IMR-90 (cell line): ENCODE measurements around the gene ZCCHC7. TPM values are rescaled to one million over a fixed set of nuclear protein-coding genes. Genes with fewer than 3 reads are reported as not detected.

ENCODE experiments used
- ATAC-seq: fragments of 200-7000 bp; cut with Tn5 transposase; 2 replicates; pipeline ENCODE4 v1.9.1; 2020; ENCODE audit warnings: low read depth, mild to moderate bottlenecking, moderate library complexity
- BruUV-seq: library from RNA; stranded (reverse); fragments of 400-500 nt; replicated peaks from 2 replicates; lab custom pipeline; 2021; lab: Mats Ljungman, UMichigan
- CTCF ChIA-PET: fragments of 300-600 bp; formaldehyde crosslinking; extraction: SDS; loops from one replicate; lab custom pipeline; 2021; ENCODE audit warnings: antibody characterized with exemption; lab: Yijun Ruan, JAX
- POLR2A ChIA-PET: fragments of 300-600 bp; sonication (Branson Sonifier 250); formaldehyde crosslinking; loops from one replicate; lab custom pipeline; 2022; ENCODE audit warnings: antibody characterized with exemption; ENCODE audit not compliant: unreplicated experiment; lab: Charles Lee
- DNase-seq: peaks from one replicate; pipeline ENCODE4 v3.0.0; 2013
- H2AFZ ChIP-seq: replicated peaks from 2 replicates; pipeline ENCODE3; 2013; ENCODE audit warnings: low read length, mild to moderate bottlenecking; ENCODE audit not compliant: poor library complexity
- H2AK5ac ChIP-seq: 2 replicates; pipeline ENCODE4 v1.6.1; 2013; ENCODE audit warnings: low read depth, low read length, inconsistent platforms
- H2AK9ac ChIP-seq: replicated peaks from 2 replicates; pipeline ENCODE3; 2013; ENCODE audit warnings: mild to moderate bottlenecking, low read depth, low read length, moderate library complexity; ENCODE audit not compliant: poor library complexity
- H2BK120ac ChIP-seq: 2 replicates; pipeline ENCODE4 v1.6.1; 2013; ENCODE audit warnings: low read depth, low read length, inconsistent platforms
- H2BK15ac ChIP-seq: 3 replicates; pipeline ENCODE4 v1.6.1; 2013; ENCODE audit warnings: low read depth, low read length, inconsistent platforms
- H2BK20ac ChIP-seq: 2 replicates; pipeline ENCODE4 v1.6.1; 2013; ENCODE audit warnings: low read depth, mild to moderate bottlenecking, inconsistent platforms, low read length, moderate library complexity
- H2BK5ac ChIP-seq: 2 replicates; pipeline ENCODE4 v1.6.1; 2013; ENCODE audit warnings: mild to moderate bottlenecking, low read depth, low read length, inconsistent platforms; ENCODE audit not compliant: poor library complexity, severe bottlenecking
- H3K14ac ChIP-seq: replicated peaks from 2 replicates; pipeline ENCODE4 v1.6.1; 2013; ENCODE audit warnings: low read depth, low read length, inconsistent platforms
- H3K18ac ChIP-seq: 2 replicates; pipeline ENCODE4 v1.6.1; 2013; ENCODE audit warnings: low read depth, low read length, control low read depth
- H3K23ac ChIP-seq: 2 replicates; pipeline ENCODE4 v1.6.1; 2013; ENCODE audit warnings: low read depth, low read length, inconsistent platforms
- H3K27ac ChIP-seq: 2 replicates; pipeline ENCODE4 v1.5.1; 2013; ENCODE audit warnings: mild to moderate bottlenecking, control low read depth, low read length; ENCODE audit not compliant: insufficient read depth
- H3K27me3 ChIP-seq: 2 replicates; pipeline ENCODE4 v1.6.1; 2013; ENCODE audit warnings: low read length; ENCODE audit not compliant: control insufficient read depth, insufficient read depth
- H3K36me3 ChIP-seq: 2 replicates; pipeline ENCODE4 v1.6.1; 2013; ENCODE audit warnings: low read length, mixed read lengths; ENCODE audit not compliant: control insufficient read depth, insufficient read depth
- H3K4ac ChIP-seq: 2 replicates; pipeline ENCODE4 v1.6.1; 2013; ENCODE audit warnings: low read depth, low read length, inconsistent platforms
- H3K4me1 ChIP-seq: 2 replicates; pipeline ENCODE4 v1.6.1; 2013; ENCODE audit warnings: low read length, mixed read lengths; ENCODE audit not compliant: control insufficient read depth, insufficient read depth
- H3K4me2 ChIP-seq: 2 replicates; pipeline ENCODE4 v1.6.1; 2013; ENCODE audit warnings: low read depth, mild to moderate bottlenecking, control low read depth, low read length, moderate library complexity
- H3K4me3 ChIP-seq: 2 replicates; pipeline ENCODE4 v1.5.1; 2013; ENCODE audit warnings: low read depth, mild to moderate bottlenecking, control low read depth, low read length, moderate library complexity; ENCODE audit not compliant: insufficient read depth
- H3K56ac ChIP-seq: 2 replicates; pipeline ENCODE4 v1.6.1; 2013; ENCODE audit warnings: low read length, inconsistent platforms; ENCODE audit not compliant: insufficient read depth; ENCODE audit errors: extremely low read depth
- H3K79me1 ChIP-seq, 2 experiments: 2 replicates each; pipeline ENCODE4 v1.6.1; 2013; ENCODE audit warnings: low read length in 2 of 2, inconsistent platforms in 1 of 2, low read depth in 1 of 2
- H3K9ac ChIP-seq: 2 replicates; pipeline ENCODE4 v1.6.1; 2013; ENCODE audit warnings: low read depth, low read length, control low read depth
- H3K9me1 ChIP-seq: 2 replicates; pipeline ENCODE4 v1.6.1; 2013; ENCODE audit warnings: low read length, inconsistent platforms; ENCODE audit not compliant: insufficient read depth
- H3K9me3 ChIP-seq: 2 replicates; pipeline ENCODE4 v1.6.1; 2013; ENCODE audit warnings: low read length; ENCODE audit not compliant: control insufficient read depth, insufficient read depth
- H4K20me1 ChIP-seq: 2 replicates; pipeline ENCODE4 v1.6.1; 2013; ENCODE audit warnings: low read length, inconsistent platforms; ENCODE audit not compliant: insufficient read depth
- H4K5ac ChIP-seq: 2 replicates; pipeline ENCODE4 v1.6.1; 2013; ENCODE audit warnings: mild to moderate bottlenecking, low read depth, low read length, control low read depth
- H4K8ac ChIP-seq, 2 experiments: 2 replicates each; pipeline ENCODE4 v1.6.1; 2013; ENCODE audit warnings: low read depth in 2 of 2, low read length in 2 of 2, control low read depth in 1 of 2, inconsistent platforms in 1 of 2
- H4K91ac ChIP-seq: 2 replicates; pipeline ENCODE4 v1.6.1; 2013; ENCODE audit warnings: low read depth, low read length, inconsistent platforms; ENCODE audit not compliant: insufficient read depth
- BHLHE40 ChIP-seq: fragments of 150-350 bp; IDR thresholded peaks from 2 replicates; pipeline ENCODE4 v1.6.1; 2016; ENCODE audit warnings: mild to moderate bottlenecking, low read depth, low read length
- CEBPB ChIP-seq: IDR thresholded peaks from 2 replicates; pipeline ENCODE4 v1.6.1; 2012; ENCODE audit warnings: low read depth, low read length, improper control_type of control experiment
- FOS ChIP-seq: fragments of 150-350 bp; IDR thresholded peaks from 2 replicates; pipeline ENCODE4 v1.6.1; 2016; ENCODE audit warnings: low read depth, low read length
- MAFK ChIP-seq: IDR thresholded peaks from 2 replicates; pipeline ENCODE4 v1.6.1; 2012; ENCODE audit warnings: low read depth, low read length, improper control_type of control experiment
- MAZ ChIP-seq: IDR thresholded peaks from 2 replicates; pipeline ENCODE4 v1.6.1; 2012; ENCODE audit warnings: low read depth, mild to moderate bottlenecking, low read length, improper control_type of control experiment, moderate library complexity, borderline replicate concordance
- MXI1 ChIP-seq: IDR thresholded peaks from 2 replicates; pipeline ENCODE4 v1.6.1; 2012; ENCODE audit warnings: low read depth, mild to moderate bottlenecking, low read length, moderate library complexity, borderline replicate concordance
- NFE2L2 ChIP-seq: fragments of 150-350 bp; IDR thresholded peaks from 2 replicates; pipeline ENCODE4 v1.6.1; 2016; ENCODE audit warnings: low read depth, mild to moderate bottlenecking, low read length
- RAD21 ChIP-seq: IDR thresholded peaks from 2 replicates; pipeline ENCODE4 v1.6.1; 2012; ENCODE audit warnings: low read length, improper control_type of control experiment
- RFX5 ChIP-seq: IDR thresholded peaks from 2 replicates; pipeline ENCODE4 v1.8.0; 2012; ENCODE audit warnings: low read depth, mild to moderate bottlenecking, low read length, moderate library complexity
- SMC3 ChIP-seq: fragments of 150-350 bp; IDR thresholded peaks from 2 replicates; pipeline ENCODE4 v1.6.1; 2016; ENCODE audit warnings: low read depth, mild to moderate bottlenecking, antibody characterized with exemption, low read length, moderate library complexity
- dilution Hi-C: fragments of 300-500 bp; cut with HindIII; formaldehyde crosslinking; loops from one replicate; pipeline ENCODE4 v1.14.3; 2018; ENCODE audit warnings: low sequenced_read_pairs; ENCODE audit not compliant: unreplicated experiment
- in situ Hi-C: fragments of 300-500 bp; cut with MboI; formaldehyde crosslinking; loops from 3 replicates; pipeline ENCODE4 v1.14.3; 2019; ENCODE audit warnings: low sequenced_read_pairs, inconsistent platforms, mixed read lengths
- intact Hi-C: fragments of 100-400 bp; cut with micrococcal nuclease; formaldehyde crosslinking; loops from 2 replicates; pipeline ENCODE4 v1.10.0; 2022
- polyA plus RNA-seq, 3 experiments: library from polyadenylated mRNA; depleted of rRNA; stranded (reverse); fragments of >200 nt; gene quantifications; 2 replicates each; pipeline ENCODE4 v1.2.3, GENCODE V29; 2012; ENCODE audit warnings: low replicate concordance in 1 of 3
- total RNA-seq: library from RNA; depleted of rRNA; stranded (reverse); fragments of >200 nt; gene quantifications from 2 replicates; pipeline ENCODE4 v1.2.3, GENCODE V29; 2012
- TF ChIP-seq, protein P1 (sequence below): conservative IDR thresholded peaks from 2 replicates; pipeline ENCODE4 v1.5.1; 2012; ENCODE audit warnings: mild to moderate bottlenecking, low read depth, low read length, improper control_type of control experiment
- TF ChIP-seq, protein P2 (sequence below): fragments of 150-350 bp; IDR thresholded peaks from 2 replicates; pipeline ENCODE4 v1.6.1; 2016; ENCODE audit warnings: low read depth, mild to moderate bottlenecking, low read length, moderate library complexity, borderline replicate concordance

The ZCCHC7 gene
- total and polyA plus RNA-seq, 2 of the 4 experiments (the other 2 are of a cell fraction) = 13.6 to 28.7 TPM

DNA sequence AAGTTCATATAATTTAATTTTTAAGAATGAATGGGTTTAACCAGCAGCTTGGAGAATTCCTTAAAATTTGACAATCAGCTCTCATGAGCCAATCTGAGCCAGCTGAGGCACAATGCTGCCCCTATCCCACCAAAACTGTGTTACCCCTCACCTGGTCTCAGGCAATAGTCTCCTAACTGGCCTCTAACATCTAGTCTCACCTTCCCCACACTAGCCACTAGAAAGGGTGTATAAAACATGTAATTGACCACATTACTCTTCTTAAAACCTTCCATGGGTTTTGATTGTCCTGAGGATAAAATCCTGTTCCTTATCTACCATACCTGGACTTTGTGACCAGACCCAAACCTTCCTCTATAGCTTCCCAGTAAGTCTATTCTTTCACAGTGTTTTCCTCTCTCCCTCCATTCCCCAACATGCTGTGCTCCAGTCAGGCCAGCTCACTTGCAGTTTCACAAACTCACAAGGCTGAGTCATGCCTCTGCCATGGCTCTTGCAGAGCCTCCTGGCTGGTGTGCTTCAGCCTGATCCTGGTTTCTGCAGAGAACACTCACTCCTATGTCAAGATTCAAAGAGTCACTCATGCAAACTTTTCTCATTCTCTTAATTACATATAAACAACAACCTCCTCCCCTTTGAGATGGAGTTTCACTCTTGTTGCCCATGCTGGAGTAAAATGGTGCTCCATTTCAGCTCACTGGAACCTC lies 16.0 kb upstream of the ZCCHC7 start:
- Histone ChIP-seq H3K9ac (peak overlapping the region; percentile 29; the same call in 1 of the 2 replicates), H3K4ac (peak overlapping the region; percentile 79), H2BK5ac (peak overlapping the region; percentile 31), H3K4me1 (peaks cover 3% of the 10 kb centered on the region), H3K4me3 (no peak overlapping the region), H4K8ac (peak overlapping the region; percentile 47 to 86; a peak in 3 of 4 replicates), H3K18ac (peak overlapping the region; percentile 38; the same call in 1 of the 2 replicates), H3K27ac (peak overlapping the region; percentile 40; the same call in 1 of the 2 replicates), H3K27me3 (no peaks in the 10 kb centered on the region), H3K56ac (no peak overlapping the region), H4K20me1 (no peaks in the 10 kb centered on the region), H4K91ac (no peak overlapping the region; the same call in 1 of the 2 replicates), H3K4me2 (no peak overlapping the region), H3K14ac (peak overlapping the region; percentile 61; the same call in 1 of the 2 replicates), H2BK120ac (peak overlapping the region; percentile 80), H3K23ac (no peak overlapping the region; the same call in 1 of the 2 replicates), H2AFZ (peak overlapping the region; percentile 84), H3K79me1 (no peaks in the 10 kb centered on the region), H3K36me3 (no peaks in the 10 kb centered on the region), H4K5ac (peak overlapping the region; percentile 78), H3K9me3 (no peaks in the 10 kb centered on the region), H2AK5ac (no peak overlapping the region), H3K9me1 (peaks cover 3% of the 10 kb centered on the region; the same call in 1 of the 2 replicates), H2BK20ac (peak overlapping the region; percentile 73; the same call in 1 of the 2 replicates), H2AK9ac (no peak overlapping the region), H2BK15ac (peak overlapping the region; percentile 20; the same call in 2 of the 3 replicates)
- BruUV-seq = no TSS peak
- ChIA-PET POLR2A (no interaction called here), CTCF (no interaction called here)
- DNase-seq (peak; percentile 91), ATAC-seq (peak; percentile 100)
- intact Hi-C loops (no loop called here), in situ Hi-C loops (no loop called here), dilution Hi-C loops (no loop called here)
- TF ChIP-seq CEBPB (peak; percentile 76), MAFK (no peak), NFE2L2 (peak; percentile 68; the same call in 1 of the 2 replicates), RFX5 (no peak), MAZ (no peak), SMC3 (no peak), MXI1 (no peak), BHLHE40 (peak; percentile 52; the same call in 1 of the 2 replicates), RAD21 (peak; percentile 6; the same call in 1 of the 2 replicates), FOS (peak; percentile 80)
- TF ChIP-seq, protein P1, sequence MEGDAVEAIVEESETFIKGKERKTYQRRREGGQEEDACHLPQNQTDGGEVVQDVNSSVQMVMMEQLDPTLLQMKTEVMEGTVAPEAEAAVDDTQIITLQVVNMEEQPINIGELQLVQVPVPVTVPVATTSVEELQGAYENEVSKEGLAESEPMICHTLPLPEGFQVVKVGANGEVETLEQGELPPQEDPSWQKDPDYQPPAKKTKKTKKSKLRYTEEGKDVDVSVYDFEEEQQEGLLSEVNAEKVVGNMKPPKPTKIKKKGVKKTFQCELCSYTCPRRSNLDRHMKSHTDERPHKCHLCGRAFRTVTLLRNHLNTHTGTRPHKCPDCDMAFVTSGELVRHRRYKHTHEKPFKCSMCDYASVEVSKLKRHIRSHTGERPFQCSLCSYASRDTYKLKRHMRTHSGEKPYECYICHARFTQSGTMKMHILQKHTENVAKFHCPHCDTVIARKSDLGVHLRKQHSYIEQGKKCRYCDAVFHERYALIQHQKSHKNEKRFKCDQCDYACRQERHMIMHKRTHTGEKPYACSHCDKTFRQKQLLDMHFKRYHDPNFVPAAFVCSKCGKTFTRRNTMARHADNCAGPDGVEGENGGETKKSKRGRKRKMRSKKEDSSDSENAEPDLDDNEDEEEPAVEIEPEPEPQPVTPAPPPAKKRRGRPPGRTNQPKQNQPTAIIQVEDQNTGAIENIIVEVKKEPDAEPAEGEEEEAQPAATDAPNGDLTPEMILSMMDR = no peak
- TF ChIP-seq, protein P2, sequence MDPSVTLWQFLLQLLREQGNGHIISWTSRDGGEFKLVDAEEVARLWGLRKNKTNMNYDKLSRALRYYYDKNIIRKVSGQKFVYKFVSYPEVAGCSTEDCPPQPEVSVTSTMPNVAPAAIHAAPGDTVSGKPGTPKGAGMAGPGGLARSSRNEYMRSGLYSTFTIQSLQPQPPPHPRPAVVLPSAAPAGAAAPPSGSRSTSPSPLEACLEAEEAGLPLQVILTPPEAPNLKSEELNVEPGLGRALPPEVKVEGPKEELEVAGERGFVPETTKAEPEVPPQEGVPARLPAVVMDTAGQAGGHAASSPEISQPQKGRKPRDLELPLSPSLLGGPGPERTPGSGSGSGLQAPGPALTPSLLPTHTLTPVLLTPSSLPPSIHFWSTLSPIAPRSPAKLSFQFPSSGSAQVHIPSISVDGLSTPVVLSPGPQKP = no peak
